ENCODE data around the gene CCDC43. TPM values are rescaled to one million over a fixed set of nuclear protein-coding genes. Genes with fewer than 3 reads are reported as not detected.
"Not testable (repeated sequence)": the region's sequence is repeated elsewhere in the genome, so short reads cannot be mapped to it uniquely, and the experiment has no call there.

Gene CCDC43
- total and polyA plus RNA-seq, 4 donors = 4.5 to 8.6 (median 6.7) TPM

DNA sequence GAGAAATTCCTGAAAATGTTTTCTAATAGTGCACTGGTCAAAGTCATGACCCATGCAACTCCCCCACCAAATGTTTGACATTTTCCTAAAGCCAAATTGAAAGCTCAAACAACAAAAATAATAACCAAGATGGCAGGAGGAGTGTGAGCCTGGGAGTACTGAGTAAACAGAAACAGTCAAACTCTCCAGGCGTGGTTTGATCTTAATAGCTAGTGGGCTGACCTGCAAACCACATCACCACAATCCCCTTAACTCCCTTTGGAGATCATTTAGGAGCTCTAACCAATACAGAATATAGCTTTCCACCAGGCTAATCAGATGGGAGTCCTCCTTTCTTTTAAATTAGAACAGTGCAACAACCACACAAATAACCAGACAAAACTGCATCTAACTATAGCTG is 52.5 kb downstream of the CCDC43 start:
- Histone ChIP-seq H3K4me1 (ENCODE audit: control insufficient read depth in 4 of 4, insufficient read depth in 4 of 4, low read length in 3 of 4) (no peaks in the 10 kb centered on the region), H3K27ac (ENCODE audit: low read depth in 1 of 2, low read length in 2 of 2) (no peak overlapping the region), H3K9ac (ENCODE audit: low read depth in 1 of 2, low read length in 2 of 2) (no peak overlapping the region), H3K36me3 (ENCODE audit: control insufficient read depth in 4 of 4, insufficient read depth in 3 of 4, low read depth in 1 of 4, low read length in 3 of 4) (no peaks in the 10 kb centered on the region), H3K4me3 (ENCODE audit: low read depth in 1 of 3, low read length in 3 of 3) (no peak overlapping the region), H3K9me3 (ENCODE audit: control insufficient read depth in 4 of 4, low read length in 3 of 4) (no peaks in the 10 kb centered on the region), H3K27me3 (ENCODE audit: control insufficient read depth in 4 of 4, insufficient read depth in 4 of 4, low read length in 3 of 4) (no peaks in the 10 kb centered on the region)
- 88% methylated on average over 1 of the region's 1 CpG for WGBS
- TF ChIP-seq GABPA (IDR thresholded peaks at IDR 0.05 in 1 of 2, conservative IDR thresholded peaks at IDR 0.05 in 1 of 2) (no peak), HNF4A (conservative IDR thresholded peaks at IDR 0.05) (no peak), EGR1 (IDR thresholded peaks at IDR 0.05; ENCODE audit: low read depth in 2 of 2) (no peak), HNF4G (IDR thresholded peaks at IDR 0.05) (no peak), TAF1 (conservative IDR thresholded peaks at IDR 0.05) (no peak), NR2F2 (IDR thresholded peaks at IDR 0.05) (no peak), JUND (IDR thresholded peaks at IDR 0.05) (no peak), FOXA1 (IDR thresholded peaks at IDR 0.05) (no peak), RAD21 (IDR thresholded peaks at IDR 0.05) (no peak), RXRA (IDR thresholded peaks at IDR 0.05) (no peak)
- TF ChIP-seq, protein P1, sequence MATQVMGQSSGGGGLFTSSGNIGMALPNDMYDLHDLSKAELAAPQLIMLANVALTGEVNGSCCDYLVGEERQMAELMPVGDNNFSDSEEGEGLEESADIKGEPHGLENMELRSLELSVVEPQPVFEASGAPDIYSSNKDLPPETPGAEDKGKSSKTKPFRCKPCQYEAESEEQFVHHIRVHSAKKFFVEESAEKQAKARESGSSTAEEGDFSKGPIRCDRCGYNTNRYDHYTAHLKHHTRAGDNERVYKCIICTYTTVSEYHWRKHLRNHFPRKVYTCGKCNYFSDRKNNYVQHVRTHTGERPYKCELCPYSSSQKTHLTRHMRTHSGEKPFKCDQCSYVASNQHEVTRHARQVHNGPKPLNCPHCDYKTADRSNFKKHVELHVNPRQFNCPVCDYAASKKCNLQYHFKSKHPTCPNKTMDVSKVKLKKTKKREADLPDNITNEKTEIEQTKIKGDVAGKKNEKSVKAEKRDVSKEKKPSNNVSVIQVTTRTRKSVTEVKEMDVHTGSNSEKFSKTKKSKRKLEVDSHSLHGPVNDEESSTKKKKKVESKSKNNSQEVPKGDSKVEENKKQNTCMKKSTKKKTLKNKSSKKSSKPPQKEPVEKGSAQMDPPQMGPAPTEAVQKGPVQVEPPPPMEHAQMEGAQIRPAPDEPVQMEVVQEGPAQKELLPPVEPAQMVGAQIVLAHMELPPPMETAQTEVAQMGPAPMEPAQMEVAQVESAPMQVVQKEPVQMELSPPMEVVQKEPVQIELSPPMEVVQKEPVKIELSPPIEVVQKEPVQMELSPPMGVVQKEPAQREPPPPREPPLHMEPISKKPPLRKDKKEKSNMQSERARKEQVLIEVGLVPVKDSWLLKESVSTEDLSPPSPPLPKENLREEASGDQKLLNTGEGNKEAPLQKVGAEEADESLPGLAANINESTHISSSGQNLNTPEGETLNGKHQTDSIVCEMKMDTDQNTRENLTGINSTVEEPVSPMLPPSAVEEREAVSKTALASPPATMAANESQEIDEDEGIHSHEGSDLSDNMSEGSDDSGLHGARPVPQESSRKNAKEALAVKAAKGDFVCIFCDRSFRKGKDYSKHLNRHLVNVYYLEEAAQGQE (IDR thresholded peaks at IDR 0.05) = no peak
- TF ChIP-seq, protein P2, sequence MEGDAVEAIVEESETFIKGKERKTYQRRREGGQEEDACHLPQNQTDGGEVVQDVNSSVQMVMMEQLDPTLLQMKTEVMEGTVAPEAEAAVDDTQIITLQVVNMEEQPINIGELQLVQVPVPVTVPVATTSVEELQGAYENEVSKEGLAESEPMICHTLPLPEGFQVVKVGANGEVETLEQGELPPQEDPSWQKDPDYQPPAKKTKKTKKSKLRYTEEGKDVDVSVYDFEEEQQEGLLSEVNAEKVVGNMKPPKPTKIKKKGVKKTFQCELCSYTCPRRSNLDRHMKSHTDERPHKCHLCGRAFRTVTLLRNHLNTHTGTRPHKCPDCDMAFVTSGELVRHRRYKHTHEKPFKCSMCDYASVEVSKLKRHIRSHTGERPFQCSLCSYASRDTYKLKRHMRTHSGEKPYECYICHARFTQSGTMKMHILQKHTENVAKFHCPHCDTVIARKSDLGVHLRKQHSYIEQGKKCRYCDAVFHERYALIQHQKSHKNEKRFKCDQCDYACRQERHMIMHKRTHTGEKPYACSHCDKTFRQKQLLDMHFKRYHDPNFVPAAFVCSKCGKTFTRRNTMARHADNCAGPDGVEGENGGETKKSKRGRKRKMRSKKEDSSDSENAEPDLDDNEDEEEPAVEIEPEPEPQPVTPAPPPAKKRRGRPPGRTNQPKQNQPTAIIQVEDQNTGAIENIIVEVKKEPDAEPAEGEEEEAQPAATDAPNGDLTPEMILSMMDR (IDR thresholded peaks at IDR 0.05; ENCODE audit: low read depth, low read length, missing input control) = no peak
- TF ChIP-seq, protein P3, sequence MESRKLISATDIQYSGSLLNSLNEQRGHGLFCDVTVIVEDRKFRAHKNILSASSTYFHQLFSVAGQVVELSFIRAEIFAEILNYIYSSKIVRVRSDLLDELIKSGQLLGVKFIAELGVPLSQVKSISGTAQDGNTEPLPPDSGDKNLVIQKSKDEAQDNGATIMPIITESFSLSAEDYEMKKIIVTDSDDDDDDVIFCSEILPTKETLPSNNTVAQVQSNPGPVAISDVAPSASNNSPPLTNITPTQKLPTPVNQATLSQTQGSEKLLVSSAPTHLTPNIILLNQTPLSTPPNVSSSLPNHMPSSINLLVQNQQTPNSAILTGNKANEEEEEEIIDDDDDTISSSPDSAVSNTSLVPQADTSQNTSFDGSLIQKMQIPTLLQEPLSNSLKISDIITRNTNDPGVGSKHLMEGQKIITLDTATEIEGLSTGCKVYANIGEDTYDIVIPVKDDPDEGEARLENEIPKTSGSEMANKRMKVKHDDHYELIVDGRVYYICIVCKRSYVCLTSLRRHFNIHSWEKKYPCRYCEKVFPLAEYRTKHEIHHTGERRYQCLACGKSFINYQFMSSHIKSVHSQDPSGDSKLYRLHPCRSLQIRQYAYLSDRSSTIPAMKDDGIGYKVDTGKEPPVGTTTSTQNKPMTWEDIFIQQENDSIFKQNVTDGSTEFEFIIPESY (IDR thresholded peaks at IDR 0.05) = no peak
- no peak for DNase-seq (ENCODE audit: low spot score)

DNA sequence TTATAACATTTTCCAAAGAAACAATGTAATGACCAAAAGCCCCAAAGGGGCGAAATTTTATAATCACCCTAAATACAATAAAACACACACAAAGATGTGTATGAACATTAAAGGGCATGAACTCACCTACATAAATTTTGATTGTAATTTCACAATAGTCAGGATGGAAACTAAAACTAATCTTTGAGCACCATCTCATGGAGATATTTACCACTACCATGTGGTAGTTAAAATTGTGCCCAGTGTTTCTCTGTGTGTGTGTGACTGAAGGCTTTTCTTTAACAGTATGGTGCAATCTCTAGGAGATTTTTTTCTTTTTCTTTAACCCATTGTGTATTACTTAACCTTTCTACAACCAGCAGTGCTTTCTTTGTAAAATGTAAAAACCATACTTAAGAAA is 53.0 kb downstream of the CCDC43 start:
- Histone ChIP-seq H3K4me1 (ENCODE audit: control insufficient read depth in 4 of 4, insufficient read depth in 4 of 4, low read length in 3 of 4) (no peaks in the 10 kb centered on the region), H3K9me3 (ENCODE audit: control insufficient read depth in 4 of 4, low read length in 3 of 4) (no peaks in the 10 kb centered on the region), H3K4me3 (ENCODE audit: low read depth in 1 of 3, low read length in 3 of 3) (no peak overlapping the region), H3K27me3 (ENCODE audit: control insufficient read depth in 4 of 4, insufficient read depth in 4 of 4, low read length in 3 of 4) (no peaks in the 10 kb centered on the region), H3K27ac (ENCODE audit: low read depth in 1 of 2, low read length in 2 of 2) (no peak overlapping the region), H3K9ac (ENCODE audit: low read depth in 1 of 2, low read length in 2 of 2) (no peak overlapping the region), H3K36me3 (ENCODE audit: control insufficient read depth in 4 of 4, insufficient read depth in 3 of 4, low read depth in 1 of 4, low read length in 3 of 4) (no peaks in the 10 kb centered on the region)
- WGBS = 49% methylated on average over 1 of the region's 1 CpG
- TF ChIP-seq GABPA (IDR thresholded peaks at IDR 0.05 in 1 of 2, conservative IDR thresholded peaks at IDR 0.05 in 1 of 2) = no peak
- TF ChIP-seq FOXA2 (IDR thresholded peaks at IDR 0.05) = no peak
- TF ChIP-seq, protein P2 (IDR thresholded peaks at IDR 0.05; ENCODE audit: low read depth, low read length, missing input control) = peak; percentile 13
- peak; percentile 56 to 60 for TF ChIP-seq RAD21 (IDR thresholded peaks at IDR 0.05)
- TF ChIP-seq HNF4G (IDR thresholded peaks at IDR 0.05) = no peak
- TF ChIP-seq, protein P4, sequence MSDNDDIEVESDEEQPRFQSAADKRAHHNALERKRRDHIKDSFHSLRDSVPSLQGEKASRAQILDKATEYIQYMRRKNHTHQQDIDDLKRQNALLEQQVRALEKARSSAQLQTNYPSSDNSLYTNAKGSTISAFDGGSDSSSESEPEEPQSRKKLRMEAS (IDR thresholded peaks at IDR 0.05) = no peak
- no peak for DNase-seq (ENCODE audit: low spot score)

DNA sequence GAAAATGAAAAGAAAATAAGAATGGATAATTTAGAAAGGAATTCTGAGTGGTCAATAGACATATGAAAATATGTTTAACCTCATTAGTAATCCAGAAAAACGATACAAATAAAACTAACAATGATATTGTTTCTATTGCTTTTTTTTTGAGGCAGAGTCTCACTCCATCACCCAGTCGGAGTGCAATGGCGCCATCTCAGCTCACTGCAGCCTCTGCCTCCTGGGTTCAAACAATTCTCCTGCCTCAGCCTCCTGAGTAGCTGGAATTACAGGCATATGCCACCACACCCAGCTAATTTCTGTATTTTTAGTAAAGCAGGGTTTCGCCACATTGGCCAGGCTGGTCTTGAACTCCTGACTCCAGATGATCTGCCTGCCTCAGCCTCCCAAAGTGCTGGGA is 55.2 kb downstream of the CCDC43 start:
- DNase-seq (ENCODE audit: low spot score); H3K27me3 ChIP-seq (ENCODE audit: control insufficient read depth in 4 of 4, insufficient read depth in 4 of 4, low read length in 3 of 4); H3K9ac ChIP-seq (ENCODE audit: low read depth in 1 of 2, low read length in 2 of 2); H3K36me3 ChIP-seq (ENCODE audit: control insufficient read depth in 4 of 4, insufficient read depth in 3 of 4, low read depth in 1 of 4, low read length in 3 of 4); H3K9me3 ChIP-seq (ENCODE audit: control insufficient read depth in 4 of 4, low read length in 3 of 4); H3K27ac ChIP-seq (ENCODE audit: low read depth in 1 of 2, low read length in 2 of 2); H3K4me3 ChIP-seq (ENCODE audit: low read depth in 1 of 3, low read length in 3 of 3); H3K4me1 ChIP-seq (ENCODE audit: control insufficient read depth in 4 of 4, insufficient read depth in 4 of 4, low read length in 3 of 4): not testable (repeated sequence)
- WGBS = 62% methylated on average over 4 of the region's 4 CpGs
